GM20431 (cell line): ENCODE results near the gene HTRA1.

Source experiments
- in situ Hi-C: fragments of 300-500 bp; cut with MseI, MboI; formaldehyde crosslinking; loops from one replicate; pipeline ENCODE4 v1.15.0; 2020; ENCODE audit warnings: low sequenced_read_pairs; ENCODE audit not compliant: unreplicated experiment

The HTRA1 gene

GRCh38 chr10:122490786-122491680, 29.7 kb downstream of the HTRA1 start:
- in situ Hi-C loops, result no loop called here

GRCh38 chr10:122492006-122492405, 30.7 kb downstream of the HTRA1 start:
- in situ Hi-C loops, result no loop called here

- in situ Hi-C loops, result no loop called here
Measured at GRCh38 chr10:122492999-122493481, 31.7 kb downstream of the HTRA1 start.

GRCh38 chr10:122493761-122494160, 32.4 kb downstream of the HTRA1 start:
- in situ Hi-C loops, result no loop called here

GRCh38 chr10:122494173-122494820, 32.9 kb downstream of the HTRA1 start:
- in situ Hi-C loops, result no loop called here

GRCh38 chr10:122494833-122495232, 33.5 kb downstream of the HTRA1 start:
- in situ Hi-C loops, result no loop called here

GRCh38 chr10:122495406-122496340, 34.3 kb downstream of the HTRA1 start:
- in situ Hi-C loops, result no loop called here

GRCh38 chr10:122497241-122497640, 35.9 kb downstream of the HTRA1 start:
- in situ Hi-C loops, result no loop called here

GRCh38 chr10:122498521-122498920, 37.2 kb downstream of the HTRA1 start:
- in situ Hi-C loops, result no loop called here

- in situ Hi-C loops, result no loop called here
Measured at GRCh38 chr10:122499012-122499411, 37.7 kb downstream of the HTRA1 start.

GRCh38 chr10:122499491-122499941, 38.2 kb downstream of the HTRA1 start:
- in situ Hi-C loops, result no loop called here

GRCh38 chr10:122500194-122500593, 38.8 kb downstream of the HTRA1 start:
- in situ Hi-C loops, result no loop called here

- in situ Hi-C loops, result no loop called here
Measured at GRCh38 chr10:122500726-122501125, 39.4 kb downstream of the HTRA1 start.

GRCh38 chr10:122503012-122503411, 41.7 kb downstream of the HTRA1 start:
- in situ Hi-C loops, result no loop called here

GRCh38 chr10:122503886-122504609, 42.7 kb downstream of the HTRA1 start:
- in situ Hi-C loops, result no loop called here

- in situ Hi-C loops, result no loop called here
Measured at GRCh38 chr10:122504610-122504950, 43.2 kb downstream of the HTRA1 start.

- in situ Hi-C loops, result no loop called here
Measured at GRCh38 chr10:122505011-122505410, 43.7 kb downstream of the HTRA1 start.

- in situ Hi-C loops, result no loop called here
Measured at GRCh38 chr10:122505885-122506645, 44.7 kb downstream of the HTRA1 start.

- in situ Hi-C loops, result no loop called here
Measured at GRCh38 chr10:122507616-122508015, 46.3 kb downstream of the HTRA1 start.
